ENCODE data around the gene IMP3.
"Not testable (repeated sequence)": the region's sequence is repeated elsewhere in the genome, so short reads cannot be mapped to it uniquely, and the experiment has no call there.

Gene IMP3

DNA sequence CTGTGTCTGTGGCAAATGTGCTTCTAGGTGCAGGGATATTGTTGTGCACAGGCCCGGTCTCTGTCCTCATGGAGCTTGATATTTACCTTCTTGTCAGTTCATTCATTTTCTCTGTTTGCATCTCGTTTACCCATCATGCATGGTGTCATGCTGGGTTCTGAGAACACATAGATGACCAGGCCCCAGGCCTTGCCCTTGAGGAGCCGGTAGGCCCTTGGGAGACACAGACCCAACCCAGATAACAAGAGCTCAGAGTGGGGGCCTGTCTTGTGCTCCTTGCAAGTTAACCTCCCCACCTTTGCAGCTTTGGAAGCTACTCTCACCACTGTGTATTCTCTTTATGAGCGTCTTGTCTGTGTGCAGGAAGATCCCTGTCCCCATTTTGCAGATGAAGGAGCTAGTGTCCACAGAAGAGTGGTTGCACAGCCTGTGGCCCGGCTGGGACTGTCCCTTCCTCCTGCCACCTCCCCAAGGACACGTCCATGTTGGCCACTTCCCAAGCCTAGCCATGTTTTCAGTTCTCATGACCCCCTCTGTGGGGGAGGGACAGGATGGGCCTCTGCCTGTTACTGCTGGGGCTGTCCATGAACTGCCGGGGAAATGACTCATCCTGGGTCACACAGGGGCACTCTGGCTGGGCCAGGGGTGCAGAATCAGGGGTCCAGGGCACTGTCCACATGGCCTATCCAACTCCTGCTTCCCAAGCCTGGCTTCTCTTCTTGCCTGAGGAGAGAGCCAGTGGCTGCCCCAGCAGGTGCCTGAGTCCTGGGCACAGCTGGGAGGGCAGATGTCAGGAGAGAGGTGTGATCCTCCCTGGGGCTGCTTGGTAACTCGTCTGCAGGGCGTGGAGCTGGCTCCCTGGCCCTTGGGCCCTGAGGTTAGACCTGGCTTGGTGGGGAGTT is 11.1 kb upstream of the IMP3 start:
- DNase-seq (ENCODE audit: low read depth, low spot score), result no peak

DNA sequence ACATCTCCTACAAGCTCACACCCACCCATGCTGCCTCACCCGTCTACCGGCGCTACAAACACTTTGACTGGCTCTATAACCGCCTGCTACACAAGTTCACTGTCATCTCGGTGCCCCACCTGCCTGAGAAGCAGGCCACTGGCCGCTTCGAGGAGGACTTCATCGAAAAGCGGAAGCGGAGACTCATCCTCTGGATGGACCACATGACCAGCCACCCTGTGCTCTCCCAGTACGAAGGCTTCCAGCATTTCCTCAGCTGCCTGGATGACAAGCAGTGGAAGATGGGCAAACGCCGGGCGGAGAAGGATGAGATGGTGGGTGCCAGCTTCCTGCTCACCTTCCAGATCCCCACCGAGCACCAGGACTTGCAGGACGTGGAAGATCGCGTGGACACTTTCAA is 9.8 kb upstream of the IMP3 start:
- no peak for DNase-seq (ENCODE audit: low read depth, low spot score)

DNA sequence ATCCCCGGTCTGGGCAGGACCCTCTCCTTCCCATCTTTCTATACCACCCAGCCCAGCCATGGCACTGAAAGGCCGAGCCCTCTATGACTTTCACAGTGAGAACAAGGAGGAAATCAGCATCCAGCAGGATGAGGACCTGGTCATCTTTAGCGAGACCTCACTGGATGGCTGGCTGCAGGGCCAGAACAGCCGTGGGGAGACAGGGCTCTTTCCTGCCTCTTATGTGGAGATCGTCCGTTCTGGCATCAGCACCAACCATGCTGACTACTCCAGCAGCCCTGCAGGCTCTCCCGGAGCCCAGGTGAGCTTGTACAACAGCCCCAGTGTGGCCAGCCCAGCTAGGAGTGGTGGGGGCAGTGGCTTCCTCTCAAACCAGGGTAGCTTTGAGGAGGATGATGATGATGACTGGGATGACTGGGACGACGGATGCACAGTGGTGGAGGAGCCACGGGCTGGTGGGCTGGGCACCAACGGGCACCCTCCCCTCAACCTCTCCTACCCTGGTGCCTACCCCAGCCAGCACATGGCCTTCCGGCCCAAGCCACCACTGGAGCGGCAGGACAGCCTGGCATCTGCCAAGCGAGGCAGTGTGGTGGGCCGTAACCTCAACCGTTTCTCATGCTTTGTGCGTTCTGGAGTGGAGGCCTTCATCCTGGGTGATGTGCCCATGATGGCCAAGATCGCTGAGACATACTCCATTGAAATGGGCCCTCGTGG is 9.2 kb upstream of the IMP3 start:
- DNase-seq (ENCODE audit: low read depth, low spot score), result no peak

DNA sequence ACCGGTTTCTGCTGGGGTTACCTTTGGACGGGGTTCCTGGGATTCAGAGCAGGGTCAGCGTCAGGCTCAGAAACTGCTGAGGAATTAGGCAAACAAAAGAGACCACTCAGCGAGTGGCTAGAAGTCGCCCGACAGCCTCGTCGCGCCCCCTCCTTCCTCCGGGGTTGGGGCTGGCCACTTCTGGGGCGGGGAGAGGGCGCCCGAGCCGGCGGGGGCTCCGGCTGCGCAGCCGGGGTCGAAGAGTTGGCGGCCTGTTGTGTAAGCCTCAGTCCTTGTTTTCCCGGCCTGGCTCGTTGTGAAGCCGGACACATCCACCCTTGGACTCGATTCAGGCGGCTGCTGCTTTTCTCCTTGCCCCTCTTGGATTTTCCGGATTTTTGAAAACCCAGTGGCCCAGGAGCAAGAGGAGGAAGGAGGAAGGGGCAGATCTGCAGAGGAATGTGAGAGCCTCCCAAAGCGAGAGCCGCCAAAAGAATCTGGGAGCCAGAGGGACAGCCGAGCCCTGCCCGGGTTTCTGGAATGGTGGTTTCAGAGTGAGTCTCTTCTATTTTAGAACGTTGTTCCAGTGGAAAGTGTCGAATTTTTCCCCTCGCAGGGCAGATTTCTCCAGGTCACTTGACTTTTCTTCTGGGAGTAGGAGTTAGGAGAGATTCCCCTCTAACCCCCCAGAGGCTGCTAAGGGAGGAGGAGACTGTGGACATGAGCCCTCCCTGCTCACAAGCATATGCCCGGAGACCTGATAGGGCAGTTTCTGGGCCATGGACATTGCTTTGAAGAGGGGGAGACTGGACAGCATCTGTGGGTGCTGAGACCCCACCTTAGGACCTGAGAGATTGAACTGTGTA is 8.4 kb upstream of the IMP3 start:
- DNase-seq (ENCODE audit: low read depth, low spot score), result no peak

DNA sequence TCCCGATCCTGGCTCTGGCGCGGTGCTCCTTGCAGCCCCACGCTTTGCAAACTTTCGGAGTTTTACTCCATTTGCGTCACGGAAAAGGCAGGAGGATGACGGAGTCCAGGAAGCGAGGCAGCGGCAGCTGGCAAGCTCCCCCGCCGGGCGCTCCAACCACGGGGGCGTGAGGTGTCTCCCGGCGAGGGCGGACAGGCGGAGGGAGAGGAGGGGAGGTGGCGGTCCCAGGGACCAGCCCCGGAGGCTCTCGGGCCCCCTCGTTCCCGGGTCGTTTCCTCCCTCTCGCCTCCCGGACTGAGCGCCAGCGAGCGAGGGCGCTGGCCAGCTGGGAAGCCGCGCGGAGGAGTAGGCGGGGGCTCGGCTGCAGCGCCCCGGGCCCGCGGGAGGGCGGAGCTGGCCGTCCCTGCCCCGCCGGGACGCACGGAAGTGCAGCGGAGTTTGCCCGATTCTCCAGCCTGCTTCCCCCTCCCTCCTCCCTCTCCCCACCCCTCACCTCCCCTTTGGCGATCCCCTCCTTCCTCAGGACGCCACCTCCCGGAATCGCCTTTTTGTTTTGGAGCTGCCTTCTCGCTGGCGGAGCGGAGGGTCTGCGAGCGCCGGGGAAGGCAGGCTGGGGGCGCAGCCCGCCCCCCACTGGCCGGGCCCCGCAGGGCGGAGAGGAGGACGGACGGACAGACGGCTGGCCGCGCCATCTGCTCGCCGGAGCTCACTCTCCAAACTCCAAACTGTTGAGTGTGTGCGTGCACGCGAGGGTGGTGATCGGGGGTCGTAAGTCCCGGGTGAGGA is 7.5 kb upstream of the IMP3 start, which contains the start of gene SNX33:
SNX33 (plus strand) TSS at position 543 of the 786 bp plus-strand sequence. CDS start 1,191 bp downstream, outside the sequence.
- peak; percentile 82 for DNase-seq (ENCODE audit: low read depth, low spot score)

DNA sequence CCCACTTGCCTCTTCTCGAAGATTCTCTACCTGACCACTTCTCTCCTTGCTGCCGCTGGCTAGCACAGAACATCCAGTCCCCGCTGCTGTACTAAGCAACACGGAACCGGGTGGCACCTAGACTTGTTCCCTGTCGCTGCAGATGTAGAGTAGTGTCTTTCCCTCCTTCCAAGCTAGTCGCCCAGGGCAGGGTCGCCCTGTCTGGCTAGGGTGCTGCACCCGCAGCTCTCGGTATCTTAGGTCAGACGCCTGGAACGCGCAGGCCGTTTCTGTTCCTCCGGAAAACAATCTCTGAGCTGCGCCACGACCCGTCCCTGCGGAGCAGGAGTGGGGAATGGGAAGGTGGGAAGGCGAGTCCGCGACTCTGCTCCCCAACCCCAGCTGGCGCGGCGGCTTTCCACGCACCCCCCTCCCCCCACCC is 6.9 kb upstream of the IMP3 start:
- DNase-seq (ENCODE audit: low read depth, low spot score), result no peak

DNA sequence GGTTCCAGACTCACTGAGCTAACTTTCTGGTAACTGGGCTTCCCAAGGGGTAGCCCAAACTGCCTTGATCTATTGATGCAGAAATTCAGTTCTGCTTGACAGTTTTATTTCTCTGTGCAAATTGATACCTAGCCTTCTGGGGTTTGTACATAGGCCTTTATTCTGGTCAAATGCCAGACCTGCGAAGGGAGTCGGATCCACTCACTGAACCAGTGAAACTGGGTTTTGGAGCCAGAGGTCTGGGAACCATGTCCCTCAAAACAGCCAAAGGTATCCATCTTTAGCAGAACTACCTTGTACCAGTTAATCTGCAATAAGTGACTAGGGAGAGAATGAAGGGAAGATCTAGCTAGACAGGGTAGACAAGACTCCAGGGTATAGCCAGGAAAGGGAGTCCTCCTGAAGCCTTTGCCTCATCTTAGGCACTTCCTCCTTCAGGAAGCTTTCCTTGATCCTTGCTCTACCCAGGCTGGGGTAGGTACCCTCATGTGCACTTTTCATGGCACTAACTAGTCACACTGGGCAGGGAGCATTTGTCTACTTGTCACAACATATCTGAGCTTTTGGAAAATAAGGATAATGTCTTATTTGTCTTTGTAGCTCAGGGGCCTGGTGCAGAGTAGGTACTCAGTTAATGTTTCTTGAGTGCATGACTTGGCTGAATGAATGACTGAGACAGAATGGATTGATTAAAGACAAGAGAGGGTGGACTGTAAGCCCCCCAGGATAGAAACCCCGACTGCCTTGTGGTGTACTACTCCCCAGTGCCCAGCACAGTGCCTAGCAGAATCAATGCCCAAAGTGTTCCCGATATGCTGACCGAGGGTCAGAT is 6.3 kb upstream of the IMP3 start:
- DNase-seq (ENCODE audit: low read depth, low spot score), result no peak

DNA sequence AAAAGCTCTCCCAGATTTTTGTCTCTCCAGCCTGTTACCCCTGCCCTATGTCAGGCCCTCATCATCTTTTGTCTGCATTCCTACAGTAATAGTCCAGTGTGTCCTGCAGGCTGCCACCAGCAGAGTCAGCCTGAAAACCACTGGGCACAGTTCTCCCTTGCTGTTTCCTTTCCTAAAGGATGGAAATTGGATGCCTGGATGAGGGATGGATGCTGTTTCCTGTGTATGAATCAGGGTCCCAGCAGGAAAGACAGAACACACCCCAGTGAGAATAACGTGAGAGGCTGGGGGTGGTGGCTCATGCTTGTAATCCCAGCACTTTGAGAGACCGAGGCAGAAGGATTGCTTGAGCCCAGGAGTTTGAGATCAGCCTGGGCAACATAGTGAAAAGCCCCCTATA is 4.4 kb upstream of the IMP3 start:
- no peak for DNase-seq (ENCODE audit: low read depth, low spot score)

DNA sequence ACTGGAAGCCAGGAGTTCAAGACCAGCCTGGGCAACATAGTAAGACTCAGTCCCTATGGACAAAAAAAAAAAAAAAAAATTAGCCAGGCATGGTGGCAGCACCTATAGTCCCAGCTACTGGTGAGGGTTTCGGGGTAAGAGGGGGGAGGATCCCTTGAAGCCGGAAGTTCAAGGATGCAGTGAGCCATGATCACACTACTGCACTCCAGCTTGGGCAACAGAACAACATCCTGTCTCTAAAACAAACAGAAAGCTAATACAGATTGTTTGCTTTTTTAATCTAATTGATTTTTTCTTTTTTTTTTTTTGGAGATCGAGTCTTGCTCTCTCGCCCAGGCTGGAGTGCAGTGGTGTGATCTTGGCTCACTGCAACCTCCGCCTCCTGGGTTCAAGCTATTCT is 1.6 kb upstream of the IMP3 start:
- no peak for DNase-seq (ENCODE audit: low read depth, low spot score)

DNA sequence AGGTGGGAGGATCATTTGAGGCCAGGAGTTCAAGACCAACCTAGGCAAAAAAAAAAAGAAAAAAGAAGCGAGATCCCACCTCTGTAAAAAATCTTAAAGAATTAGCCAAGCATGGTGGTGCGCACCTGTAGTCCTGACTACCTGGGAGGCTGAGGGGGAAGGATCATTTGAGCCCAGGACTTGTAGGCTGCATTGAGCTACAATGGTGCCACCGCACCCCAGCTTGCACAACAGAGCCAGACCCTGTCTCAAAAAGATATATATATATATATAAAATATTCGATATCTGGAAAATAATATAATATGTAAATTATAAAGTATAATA is 1.1 kb upstream of the IMP3 start:
- DNase-seq (ENCODE audit: low read depth, low spot score), result no peak

DNA sequence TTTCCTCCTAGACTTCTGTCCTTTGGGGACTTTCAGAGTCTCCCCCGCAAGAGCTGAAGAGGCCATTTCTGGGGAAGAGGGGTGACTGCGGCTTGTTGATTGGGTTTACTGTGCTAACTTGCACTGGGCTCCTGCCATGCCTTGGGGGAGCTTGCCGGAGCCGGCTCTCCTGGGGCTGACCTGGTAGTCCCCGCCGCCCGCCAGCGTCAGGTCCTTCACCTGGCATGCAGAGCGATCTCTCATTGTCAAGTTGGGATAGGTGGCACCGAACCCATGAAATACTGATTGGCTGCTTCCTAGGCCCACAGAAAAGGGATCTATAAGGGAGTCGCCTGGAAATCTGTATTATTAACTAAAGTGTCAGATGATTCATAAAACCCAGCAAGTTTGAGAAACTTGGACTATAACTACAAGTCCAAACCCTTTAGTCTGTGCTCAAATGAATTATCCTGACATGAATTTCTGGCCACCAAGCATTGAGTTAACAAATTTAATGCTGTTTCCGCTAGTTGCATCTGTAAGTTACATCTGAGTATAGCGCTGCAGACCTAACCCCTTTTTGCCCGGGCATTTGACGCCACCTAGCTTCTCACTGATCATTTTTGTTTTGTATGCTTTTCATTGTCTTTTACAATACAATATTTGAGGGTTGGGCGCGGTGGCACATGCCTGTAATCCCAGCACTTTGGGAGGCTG is 607 bp upstream of the IMP3 start:
- DNase-seq (ENCODE audit: low read depth, low spot score), result no peak

DNA sequence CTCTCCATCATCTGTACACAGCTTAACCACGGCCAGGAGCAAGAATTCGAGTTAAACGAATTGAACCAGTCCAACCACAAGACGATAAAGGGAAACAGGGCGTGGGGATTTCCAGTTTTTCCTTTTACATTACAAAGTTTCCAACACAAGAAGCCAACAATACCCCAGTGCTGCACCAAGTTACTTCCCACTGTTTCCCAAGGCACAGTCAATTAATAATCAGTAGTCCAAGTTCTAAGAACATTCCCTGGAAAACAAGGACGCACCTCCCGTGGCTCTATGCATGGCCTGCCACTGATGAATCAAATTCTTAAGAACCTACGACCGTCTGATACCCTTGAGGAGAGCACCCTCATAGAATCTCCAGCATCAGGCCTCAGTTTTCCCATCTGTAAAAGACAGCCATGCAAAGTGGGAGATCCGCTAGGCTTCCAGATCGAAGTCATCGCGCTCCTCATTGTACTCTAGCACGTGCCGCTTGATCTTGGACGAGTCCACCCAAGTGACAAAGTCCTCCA is 774 bp downstream of the IMP3 start:
- no peak for DNase-seq (ENCODE audit: low read depth, low spot score)

DNA sequence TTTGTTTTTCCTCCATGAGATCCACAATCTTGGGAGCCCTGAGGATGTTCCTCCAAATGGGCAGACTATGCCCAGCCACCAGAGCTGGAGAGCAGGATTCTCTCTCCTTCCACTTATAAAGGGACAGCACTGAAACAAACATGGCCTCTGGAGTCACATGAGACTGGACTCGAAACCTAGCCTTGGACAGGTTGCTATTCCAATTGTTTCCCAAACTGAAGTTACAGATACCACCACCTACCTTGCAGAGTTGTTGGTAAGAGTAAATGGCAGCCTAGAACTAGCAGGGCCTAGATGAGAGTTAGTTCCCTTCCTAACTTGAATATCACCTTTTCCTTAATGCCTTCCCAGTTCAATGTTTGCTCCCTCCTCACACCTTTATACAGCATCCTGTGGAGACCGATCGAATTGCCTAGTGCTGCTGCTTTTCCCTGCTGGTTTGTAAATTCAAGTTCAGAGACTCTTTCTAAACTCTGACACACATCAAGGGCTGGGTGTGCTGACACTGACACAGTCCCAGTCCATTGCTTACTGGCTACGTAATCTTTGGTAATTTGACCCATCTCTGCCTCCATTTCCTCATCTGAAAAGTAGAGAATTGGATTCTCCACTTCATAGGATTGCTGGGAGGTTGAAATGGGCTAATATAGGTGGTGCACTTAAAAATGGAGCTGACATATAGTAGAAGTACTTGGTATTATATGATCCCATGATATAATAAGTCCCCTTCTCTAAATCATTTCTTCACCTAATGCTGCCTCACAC is 2.6 kb downstream of the IMP3 start:
- DNase-seq (ENCODE audit: low read depth, low spot score), result no peak

DNA sequence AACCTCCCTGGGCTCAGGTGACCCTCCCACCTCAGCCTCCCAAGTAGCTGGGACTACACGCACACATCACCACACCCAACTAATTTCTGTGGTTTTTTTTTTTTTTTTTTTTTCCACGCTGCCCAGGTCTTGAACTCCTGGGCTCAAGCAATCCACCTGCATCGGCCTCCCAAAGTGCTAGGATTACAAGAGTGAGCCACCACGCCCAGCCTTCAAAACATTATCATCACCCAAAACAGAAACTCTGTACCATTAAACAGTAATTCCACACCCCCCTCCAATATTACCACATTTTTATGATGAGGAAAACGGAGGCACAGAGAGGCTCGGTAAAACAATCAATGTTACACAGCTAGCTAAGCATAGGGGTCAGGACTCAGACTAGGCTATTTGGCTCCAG is 4.0 kb downstream of the IMP3 start:
- no peak for DNase-seq (ENCODE audit: low read depth, low spot score)

DNA sequence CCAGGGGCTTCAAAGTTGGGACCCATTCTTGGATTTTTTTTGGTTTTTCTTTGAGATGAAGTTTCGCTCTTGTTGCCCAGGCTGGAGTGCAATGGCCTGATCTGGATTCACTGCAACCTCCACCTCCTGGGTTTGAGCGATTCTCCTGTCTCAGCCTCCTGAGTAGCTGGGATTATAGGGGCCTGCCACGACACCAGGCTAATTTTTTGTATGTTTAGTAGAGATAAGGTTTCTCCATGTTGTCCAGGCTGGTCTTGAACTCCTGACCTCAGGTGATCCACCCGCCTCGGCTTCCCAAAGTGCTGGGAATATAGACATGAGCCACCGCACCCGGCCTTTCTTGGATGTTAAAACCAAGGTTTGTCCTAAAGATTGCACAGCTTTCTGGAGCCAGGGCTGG is 6.1 kb downstream of the IMP3 start:
- not testable (repeated sequence) for DNase-seq (ENCODE audit: low read depth, low spot score)

DNA sequence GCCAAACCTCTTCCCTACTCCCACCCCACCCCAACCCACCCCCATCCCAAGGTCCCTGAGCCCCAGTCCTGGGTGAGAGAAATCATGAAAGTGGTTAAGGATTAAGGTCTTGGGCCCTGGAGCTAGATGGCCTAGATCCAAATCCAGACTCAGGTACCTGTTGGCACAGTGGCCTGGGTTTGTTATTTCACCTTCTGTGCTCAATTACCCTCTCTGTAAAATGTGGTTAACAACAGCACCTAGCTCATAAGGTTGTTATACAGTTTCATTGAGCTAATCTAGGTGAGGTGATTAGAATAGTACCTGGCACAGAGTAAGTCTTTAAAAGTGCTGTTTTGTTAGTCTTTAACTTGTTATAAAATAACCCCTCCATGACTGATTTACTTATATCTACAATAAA is 8.1 kb downstream of the IMP3 start:
- DNase-seq (ENCODE audit: low read depth, low spot score), result no peak

DNA sequence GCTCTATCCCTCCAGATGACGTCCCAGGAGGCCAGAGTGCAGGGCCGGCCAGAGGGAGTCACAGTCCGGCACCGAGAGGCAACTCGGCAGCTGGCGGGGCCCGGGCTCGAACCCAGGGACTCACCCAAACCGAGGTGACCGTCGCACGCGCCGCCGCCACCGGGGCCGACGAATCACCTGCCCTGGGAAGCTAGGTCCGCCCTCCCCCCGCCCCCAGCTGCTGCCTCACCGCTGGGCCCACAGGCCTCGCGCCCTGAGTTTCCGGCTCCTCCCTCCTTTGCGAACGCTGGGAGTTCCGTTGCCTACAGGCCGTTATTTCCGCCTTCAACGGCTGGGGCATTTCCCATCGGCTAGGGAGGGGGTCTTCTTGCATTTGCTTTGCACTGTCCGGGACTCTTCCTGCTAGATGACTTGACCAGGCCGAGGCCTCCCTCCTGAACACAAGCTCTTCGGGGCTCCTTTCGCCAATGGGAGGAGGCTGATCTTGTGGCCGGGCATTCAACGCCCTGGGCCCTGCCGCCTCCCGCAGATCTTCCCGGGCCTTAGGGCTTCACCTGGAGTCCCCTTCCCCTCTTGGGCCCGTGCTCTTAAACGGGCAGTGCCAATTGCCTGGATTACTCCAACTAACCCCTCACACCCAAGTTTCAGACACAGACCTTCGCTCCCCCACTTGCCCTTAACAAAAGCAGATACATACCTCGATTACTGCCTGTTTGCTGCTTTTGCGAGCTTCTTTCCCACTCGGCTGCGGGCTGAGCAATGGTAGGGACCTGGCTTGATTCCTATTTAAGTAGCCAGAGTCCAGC is 14.3 kb downstream of the IMP3 start, which contains the start of gene SNUPN:
SNUPN (minus strand) TSS at position 184 of the 806 bp plus-strand sequence. CDS start 4,674 bp downstream, outside the sequence.
- peak; percentile 85 for DNase-seq (ENCODE audit: low read depth, low spot score)

DNA sequence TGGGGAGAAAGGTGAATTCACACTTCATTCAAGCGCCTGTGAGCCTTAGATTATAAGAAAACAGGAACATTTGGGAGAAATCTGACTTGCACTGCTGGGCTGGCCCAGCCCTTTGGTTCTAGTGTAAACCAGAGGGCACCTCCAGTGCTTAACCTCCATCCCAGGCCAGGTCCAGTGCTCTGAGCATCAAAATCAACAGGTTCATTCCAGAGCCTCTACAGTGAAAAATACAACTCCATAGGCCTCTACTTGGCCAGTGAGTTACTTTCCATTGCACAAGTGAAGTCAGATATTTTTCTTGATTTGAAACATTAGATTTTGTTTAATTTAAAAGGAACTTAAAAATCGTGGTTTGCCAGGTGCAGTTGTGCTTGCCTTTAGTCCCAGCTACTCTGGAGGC is 17.5 kb downstream of the IMP3 start:
- DNase-seq (ENCODE audit: low read depth, low spot score), result no peak

All from iPS DF 19.7 (cell line).